NCI-H1048 (cell line): ENCODE data around the gene PDPR.
"Not testable (repeated sequence)": the region's sequence is repeated elsewhere in the genome, so short reads cannot be mapped to it uniquely, and the experiment has no call there.

Experiments
- DNase-seq: peaks from one replicate; lab custom pipeline; 2025; lab: John Stamatoyannopoulos, UW

Gene PDPR

DNA sequence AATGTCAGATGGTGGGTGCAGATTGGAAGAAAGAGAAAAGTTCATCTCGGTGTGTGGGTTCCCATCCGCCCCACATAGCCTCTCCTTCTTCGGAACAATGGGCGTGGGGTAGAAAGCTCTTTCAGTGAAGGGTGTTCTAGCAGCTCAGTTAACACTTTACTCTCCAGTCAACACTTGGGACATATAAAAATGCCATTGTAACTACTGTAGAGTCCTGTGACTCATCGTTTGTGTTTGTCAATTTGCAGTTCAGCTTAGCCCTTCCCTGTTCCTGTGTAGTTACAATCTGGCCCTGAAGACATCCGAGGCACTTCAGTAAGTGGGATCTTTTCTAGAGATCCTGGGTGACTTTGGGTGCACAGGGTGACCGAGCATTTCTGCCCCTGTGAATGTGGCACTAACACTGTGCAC is 47.9 kb downstream of the PDPR start:
- no peak for DNase-seq

DNA sequence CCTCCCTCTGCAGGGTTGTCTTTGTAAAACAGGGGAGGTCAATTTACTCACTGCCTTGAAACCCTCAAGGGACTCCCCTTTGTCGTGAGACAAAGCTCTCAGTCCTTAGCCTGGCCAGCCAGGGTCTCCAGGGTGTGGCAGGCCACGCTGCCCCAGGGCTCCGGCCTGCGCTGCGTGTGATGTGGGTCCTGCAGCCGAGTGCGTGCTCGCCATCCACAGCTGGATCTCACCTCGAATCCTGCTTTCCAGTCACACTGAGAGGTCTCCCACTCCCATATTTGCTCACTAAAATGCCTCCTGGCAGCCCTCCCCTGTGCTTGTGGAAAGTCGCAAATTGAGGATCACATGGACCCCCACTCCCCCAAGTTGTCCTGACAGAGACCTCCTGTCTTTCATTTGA is 49.5 kb downstream of the PDPR start:
- no peak for DNase-seq

DNA sequence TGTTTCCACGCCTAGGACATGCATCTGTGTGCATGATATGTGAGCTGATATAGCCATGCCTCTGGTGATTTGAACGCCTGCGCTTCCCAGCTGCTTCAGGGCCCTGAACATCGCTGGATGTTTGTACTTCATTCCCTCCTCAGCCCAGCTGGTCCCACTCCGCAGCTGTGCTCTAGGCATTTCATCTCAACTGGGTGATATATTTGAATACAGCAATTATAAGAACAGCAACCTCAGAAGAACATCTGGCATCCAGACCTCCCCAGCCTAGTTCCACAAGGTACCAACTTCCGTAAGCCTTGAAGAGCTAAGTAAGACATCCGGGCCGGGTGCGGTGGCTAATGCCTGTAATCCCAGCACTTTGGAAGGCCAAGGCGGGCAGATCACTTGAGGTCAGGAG is 52.6 kb downstream of the PDPR start:
- DNase-seq, result not testable (repeated sequence)

DNA sequence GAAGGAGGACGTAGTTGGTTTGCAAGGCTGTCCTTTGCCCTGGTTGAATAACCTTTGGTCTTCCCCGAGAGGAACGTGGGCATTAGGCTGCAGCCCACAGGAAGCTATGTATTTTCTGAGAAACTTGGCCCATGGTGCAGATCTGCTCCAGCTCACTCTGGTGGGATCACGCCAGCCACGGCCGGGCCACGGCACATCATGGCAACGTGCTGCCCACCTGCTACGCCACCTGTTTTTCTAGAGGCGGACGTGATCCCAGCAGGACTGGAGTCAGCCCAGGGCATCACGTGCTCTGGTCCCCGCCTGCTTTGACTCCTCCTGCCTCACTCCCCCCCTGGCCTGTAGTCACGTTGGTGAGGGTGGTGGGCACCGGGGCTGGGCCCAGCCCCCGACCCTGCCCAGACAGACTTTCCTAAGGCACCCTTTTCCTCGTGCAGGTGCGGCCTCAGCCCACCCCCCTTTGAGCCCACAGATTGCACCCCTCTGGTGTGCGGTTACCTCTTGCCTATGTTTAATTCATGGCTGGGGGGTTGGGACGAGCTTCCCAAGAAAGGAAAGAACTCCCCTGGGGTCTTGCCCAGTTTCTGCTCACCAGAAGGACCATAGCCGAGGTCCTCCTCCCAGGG is 59.2 kb downstream of the PDPR start, which contains the start of gene CLEC18C:
CLEC18C (plus strand) TSS at position 576 of the 626 bp plus-strand sequence. CDS start 492 bp downstream, outside the sequence.
- not testable (repeated sequence) for DNase-seq

DNA sequence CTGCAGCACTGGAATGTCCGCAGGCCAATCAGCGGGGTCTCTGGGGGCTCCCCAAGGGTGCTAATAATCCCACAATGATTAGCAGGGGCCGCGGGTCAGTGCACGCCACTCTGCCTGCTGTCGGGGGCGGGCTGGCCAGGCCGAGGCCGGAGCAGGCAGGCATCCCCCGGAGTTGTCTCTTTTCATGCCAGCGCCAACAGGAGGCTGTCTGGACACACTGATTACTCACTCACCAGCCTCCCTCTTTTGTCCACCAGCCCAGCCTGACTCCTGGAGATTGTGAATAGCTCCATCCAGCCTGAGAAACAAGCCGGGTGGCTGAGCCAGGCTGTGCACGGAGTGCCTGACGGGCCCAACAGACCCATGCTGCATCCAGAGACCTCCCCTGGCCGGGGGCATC is 59.8 kb downstream of the PDPR start:
- DNase-seq, result not testable (repeated sequence)

DNA sequence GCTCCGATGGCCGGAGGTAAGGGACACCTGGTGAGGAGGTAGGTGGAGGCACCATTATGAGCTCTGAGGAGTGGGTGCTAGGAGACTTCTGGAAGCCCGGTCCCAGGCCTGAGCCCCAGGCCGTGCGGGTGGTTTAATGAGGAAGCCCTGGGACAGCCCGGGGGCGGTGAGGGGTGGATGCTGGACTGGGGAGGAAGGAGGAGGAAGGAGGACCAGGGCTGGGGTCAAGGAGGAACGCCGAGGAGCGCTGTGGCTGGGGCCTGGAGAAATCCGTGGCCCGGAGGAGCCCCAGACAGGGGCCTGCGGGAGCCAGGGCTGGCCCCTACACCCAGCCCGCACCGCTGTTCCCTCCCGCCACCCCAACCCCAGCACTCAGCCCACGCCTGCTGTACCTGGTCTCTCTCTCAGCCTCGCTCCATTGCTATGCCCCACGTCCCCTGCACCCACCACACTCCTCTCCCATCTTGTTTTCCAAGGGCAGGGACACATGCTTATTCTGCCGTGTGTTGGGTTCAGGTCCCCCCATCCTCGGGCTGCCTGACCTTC is 60.3 kb downstream of the PDPR start:
- not testable (repeated sequence) for DNase-seq

DNA sequence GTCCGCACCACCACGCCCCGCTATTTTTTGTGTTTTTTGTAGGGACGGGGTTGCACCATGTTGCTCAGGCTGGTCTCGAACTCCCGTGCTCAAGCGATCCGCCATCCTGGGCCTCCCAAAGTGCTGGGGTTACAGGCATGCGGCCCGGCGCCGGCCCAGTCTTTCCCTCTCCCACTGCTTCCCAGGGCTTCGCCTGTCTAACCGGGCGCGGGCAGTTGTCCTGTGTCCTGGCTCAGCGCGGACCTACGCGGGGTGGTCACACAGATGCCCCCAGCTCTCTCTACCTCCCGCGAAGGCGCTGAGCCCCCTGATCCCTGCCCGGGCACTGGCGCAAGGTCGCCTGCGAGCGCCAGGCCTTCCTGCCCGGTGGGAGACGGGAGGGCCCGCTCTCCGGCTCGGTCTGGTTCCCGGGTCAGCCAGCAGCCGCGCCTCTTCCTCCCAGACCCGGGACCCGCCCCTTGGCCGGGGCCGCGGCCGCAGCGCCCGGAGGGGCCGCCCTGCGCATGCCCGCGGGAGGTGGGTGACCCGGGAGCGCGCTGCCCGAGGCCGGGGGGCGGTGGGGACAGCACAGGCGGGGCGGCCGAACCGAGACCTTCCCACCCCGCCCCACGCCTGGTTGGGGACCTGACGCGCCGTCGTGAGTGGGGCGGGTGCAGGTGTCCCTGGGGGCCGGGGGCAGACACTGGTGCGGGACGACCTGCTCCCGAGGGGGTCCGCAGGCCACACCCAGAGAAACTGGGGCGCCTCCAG is 73.9 kb downstream of the PDPR start:
- DNase-seq, result not testable (repeated sequence)

DNA sequence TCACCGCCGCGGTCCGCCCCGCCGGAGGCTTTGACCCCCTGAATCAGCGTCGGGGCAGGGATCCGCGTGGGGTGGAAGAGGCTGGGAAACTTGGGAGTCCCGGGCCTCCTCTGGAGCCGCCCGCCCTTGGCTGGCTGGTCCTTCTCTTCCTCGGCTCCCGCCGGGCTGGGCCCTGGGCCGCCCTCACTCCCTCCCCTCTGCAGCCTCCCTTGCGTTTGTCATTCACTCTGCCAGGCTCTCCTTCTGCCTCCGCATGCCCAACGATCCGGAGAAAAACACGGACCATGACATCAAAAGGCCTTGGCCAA is 74.4 kb downstream of the PDPR start:
- not testable (repeated sequence) for DNase-seq

DNA sequence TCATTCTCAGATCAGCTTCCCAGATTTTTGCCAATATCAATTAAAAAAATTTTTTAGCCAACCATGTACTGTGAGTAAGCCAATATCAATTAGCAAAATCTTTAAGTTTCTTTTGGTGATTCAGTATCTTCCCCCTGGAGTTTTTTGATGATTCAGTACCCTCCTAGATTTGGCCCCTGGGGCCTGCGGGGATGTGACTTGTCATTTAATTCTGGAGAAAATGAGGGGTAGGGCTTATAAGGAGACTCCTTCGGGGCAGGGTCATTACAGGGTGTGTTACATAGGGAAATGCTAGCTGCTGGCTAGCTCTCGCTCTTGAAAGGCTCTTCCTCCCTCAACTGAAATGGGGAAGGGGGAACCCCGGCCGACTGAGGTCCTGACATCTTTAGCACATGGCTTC is 76.4 kb downstream of the PDPR start:
- DNase-seq, result not testable (repeated sequence)

DNA sequence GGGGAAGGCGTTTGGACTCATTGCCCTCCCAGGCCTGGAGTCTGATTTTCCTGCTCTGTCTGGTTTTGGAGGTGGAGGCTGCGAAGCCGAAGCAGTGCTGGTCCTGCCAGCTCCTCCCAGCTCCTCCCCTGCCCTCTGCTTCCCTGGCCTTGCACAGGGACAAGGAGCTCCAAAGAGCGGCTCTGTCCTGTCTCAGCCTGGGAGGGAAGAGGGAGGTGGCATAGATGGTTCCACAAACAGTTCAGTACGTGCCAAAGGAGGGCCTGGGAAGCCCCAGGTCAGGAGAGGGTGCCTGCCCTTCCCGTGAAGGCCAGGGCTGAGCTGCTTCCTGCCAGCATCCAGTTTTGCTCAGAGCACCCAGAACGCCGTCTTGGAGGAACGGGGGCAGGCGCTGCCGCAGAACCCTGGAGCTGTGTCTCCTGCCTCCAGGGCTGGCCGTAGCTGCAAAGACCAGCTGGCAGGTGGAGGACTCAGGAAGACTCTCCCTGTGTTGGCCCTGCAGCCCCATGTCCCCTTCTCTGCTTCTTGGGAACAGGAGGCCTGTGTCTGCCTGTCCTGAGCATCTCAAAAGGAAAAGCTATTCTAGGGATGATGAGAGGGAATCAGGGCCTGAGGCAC is 82.7 kb downstream of the PDPR start:
- DNase-seq, result not testable (repeated sequence)

DNA sequence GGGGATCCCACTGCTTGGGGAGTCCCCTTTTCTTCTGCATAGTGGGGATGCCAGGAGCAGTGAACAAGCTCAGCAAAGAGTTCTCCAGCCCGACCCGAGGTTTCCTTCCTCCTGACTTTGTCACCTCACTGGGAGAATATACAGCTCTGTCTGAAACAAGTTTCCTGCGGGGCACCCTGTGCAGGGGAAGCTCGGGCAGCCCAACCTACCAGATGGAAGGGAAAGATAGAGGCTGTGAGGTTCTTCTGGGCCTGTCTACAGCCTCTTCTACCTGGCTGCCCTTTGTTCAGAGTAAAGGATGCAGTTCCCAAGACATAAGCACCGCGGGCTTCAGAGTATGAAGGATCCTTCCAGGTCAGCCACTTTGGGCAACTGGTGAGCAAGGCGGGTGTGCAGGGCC is 83.5 kb downstream of the PDPR start:
- DNase-seq, result not testable (repeated sequence)

DNA sequence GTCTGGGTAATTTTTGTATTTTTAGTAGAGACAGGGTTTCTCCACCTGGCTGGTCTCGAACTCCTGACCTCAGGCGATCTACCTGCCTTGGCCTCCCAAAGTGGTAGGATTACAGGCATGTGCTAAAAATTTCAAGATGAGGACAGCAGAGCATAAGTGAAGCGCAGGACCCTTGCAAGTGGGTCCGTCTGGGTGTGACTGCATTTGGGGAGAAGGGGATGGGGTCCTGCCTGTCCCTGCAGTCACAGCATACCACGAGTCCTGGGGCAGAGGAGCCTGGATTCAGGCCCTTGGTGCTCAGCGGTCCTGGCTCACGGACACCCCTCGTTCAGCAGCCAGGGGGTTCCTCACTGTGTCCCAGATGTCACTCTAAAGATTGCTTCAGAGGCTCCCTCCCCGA is 84.1 kb downstream of the PDPR start:
- not testable (repeated sequence) for DNase-seq

DNA sequence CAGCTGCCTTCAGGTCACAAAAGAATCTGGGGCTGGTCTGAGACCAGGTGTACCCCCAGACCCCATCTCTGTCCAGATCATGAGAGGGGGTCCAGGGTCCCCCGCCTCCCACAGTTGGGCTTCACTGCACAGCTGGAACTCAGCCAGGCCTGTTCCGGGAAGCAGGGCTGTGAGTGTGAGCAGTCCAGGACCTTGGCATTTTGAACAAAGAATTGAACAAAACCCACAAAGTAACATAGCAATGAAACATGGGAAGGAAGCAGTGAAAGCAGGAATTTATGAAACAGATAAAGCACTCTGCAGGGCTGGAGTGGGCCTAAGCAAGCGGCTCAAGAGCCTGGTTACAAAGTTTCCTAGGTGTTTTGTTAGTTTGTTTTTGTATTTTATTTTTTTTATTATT is 84.5 kb downstream of the PDPR start:
- DNase-seq, result not testable (repeated sequence)

DNA sequence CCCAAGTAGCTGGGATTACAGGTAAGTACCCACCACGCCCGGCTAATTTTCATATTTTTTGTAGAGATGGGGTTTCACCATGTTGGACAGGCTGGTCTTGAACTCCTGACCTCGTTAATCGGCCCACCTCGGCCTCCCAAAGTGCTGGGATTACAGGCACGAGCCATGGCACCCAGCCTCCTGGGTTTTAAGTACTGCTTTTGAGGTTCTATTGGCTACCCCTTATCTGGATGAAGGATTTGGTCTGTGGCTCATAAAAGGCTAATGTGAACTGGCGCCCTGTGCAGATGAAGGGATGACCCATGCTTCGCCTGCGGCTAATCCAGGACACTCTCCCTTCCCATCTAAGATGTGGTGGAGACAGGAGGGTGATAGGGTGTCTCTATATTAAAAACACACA is 85.0 kb downstream of the PDPR start:
- DNase-seq, result not testable (repeated sequence)

DNA sequence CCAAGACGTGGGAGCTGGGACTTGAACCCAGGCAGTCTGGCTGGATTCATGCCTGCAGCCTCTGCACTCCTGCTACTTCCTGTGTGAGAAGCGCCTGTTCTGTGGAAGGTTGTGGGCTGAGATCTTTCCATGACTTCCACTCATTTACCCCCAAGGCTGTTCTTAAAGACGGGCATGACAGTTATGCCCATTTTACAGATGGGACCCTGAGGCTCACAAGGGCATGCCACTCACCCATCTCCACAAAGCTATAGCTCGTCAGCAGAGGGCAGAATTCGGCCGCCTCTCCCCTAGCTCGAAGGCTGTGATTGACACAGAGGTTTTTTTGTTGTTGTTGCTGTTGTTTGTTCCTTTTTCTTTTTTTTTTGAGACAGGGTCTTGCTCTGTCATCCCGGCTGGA is 85.9 kb downstream of the PDPR start:
- DNase-seq, result not testable (repeated sequence)

DNA sequence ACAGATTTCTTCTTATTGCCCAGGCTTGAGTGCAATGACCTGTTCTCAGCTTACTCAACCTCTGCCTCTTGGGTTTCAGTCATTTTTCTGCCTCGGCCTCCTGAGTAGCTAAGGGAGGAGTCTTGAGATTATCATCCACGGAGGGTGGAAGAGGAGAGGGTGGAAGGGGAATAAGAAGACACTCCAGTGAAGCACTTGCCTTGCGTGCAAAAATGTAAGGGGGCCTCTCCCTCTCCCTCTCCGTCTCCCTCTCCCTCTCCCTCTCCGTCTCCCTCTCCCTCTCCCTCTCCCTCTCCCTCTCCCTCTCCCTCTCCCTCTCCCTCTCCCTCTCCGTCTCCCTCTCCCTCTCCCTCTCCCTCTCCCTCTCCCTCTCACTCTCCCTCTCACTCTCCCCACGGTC is 89.4 kb downstream of the PDPR start:
- not testable (repeated sequence) for DNase-seq

DNA sequence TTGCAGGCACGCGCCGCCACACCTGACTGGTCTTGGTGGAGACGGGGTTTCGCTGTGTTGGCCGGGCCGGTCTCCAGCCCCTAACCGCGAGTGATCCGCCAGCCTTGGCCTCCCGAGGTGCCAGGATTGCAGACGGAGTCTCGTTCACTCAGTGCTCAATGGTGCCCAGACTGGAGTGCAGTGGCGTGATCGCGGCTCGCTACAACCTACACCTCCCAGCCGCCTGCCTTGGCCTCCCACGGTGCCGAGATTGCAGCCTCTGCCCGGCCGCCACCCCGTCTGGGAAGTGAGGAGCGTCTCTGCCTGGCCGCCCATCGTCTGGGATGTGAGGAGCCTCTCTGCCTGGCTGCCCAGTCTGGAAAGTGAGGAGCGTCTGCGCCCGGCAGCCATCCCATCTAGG is 89.9 kb downstream of the PDPR start:
- DNase-seq, result not testable (repeated sequence)

DNA sequence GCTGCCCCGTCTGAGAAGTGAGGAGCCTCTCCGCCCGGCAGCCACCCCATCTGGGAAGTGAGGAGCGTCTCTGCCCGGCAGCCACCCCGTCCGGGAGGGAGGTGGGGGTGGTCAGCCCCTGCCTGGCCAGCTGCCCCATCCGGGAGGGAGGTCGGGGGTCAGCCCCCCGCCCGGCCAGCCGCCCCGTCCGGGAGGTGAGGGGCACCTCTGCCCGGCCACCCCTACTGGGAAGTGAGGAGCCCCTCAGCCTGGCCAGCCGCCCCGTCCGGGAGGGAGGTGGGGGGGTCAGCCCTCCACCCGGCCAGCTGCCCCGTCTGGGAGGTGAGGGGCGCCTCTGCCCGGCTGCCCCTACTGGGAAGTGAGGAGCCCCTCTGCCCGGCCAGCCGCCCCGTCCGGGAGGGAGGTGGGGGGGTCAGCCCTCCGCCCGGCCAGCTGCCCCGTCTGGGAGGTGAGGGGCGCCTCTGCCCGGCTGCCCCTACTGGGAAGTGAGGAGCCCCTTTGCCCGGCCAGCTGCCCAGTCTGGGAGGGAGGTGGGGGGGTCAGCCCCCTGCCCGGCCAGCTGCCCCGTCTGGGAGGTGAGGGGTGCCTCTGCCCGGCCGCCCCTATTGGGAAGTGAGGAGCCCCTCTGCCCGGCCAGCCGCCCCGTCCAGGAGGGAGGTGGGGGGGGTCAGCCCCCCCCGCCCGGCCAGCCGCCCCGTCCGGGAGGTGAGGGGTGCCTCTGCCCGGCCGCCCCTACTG is 90.7 kb downstream of the PDPR start:
- DNase-seq, result not testable (repeated sequence)

DNA sequence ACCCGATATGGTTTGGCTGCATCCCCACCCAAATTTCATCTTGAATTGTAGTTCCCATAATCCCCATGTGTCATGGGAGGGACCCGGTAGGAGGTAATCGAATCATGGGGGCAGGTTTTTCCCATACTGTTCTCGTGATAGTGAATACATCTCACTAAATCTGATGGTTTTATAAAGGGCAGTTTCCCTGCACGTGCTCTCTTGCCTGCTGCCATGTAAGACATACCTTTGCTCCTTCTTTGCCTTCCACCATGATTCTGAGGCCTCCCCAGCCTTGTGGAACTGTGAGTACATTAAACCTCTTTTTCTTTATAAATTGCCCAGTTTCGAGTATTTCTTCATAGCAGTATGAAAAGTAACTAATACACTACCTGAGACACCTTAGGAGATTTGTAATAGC is 92.2 kb downstream of the PDPR start:
- not testable (repeated sequence) for DNase-seq
